8988T (cell line): ENCODE results near the gene BEAN1.

Experiments used
- DNase-seq: peaks from one replicate; pipeline ENCODE4 v3.0.0; 2011

The BEAN1 gene

GRCh38 chr16:66524601-66525164 lies 97.6 kb downstream of the BEAN1 start:
- no peak for DNase-seq

- no peak for DNase-seq
These were observed 98.5 kb downstream of the BEAN1 start for GRCh38 chr16:66525396-66526180.

- DNase-seq: no peak
These were observed 101.2 kb downstream of the BEAN1 start for GRCh38 chr16:66528294-66528693.

GRCh38 chr16:66529475-66529874 lies 102.4 kb downstream of the BEAN1 start:
- DNase-seq: no peak
